Activated CD4-positive, alpha-beta T cell treated with anti-CD3 and anti-CD28 coated beads, Interleukin-2, amount 10 ng/mL, durations not matched to agents 24 days and 14 days (primary cell): ENCODE results near the gene ESRRB. TPM values are rescaled to one million over a fixed set of nuclear protein-coding genes. Genes with fewer than 3 reads are reported as not detected.

ENCODE experiments used
- total RNA-seq: library from RNA; stranded (reverse); gene quantifications from 2 replicates; pipeline ENCODE4 v1.2.3, GENCODE V29; 2022

Gene ESRRB
- total RNA-seq, 1 donor from 2014 or later, result 0.09 TPM

Other genes with a start within 250 kb of the ESRRB start
- gene GPATCH2L, start 224.2 kb upstream of the ESRRB start, total RNA-seq, result 60.6 and 61.6 TPM in 2 replicates